Measurements from ENCODE around the gene CYP2S1.

The CYP2S1 gene

DNA sequence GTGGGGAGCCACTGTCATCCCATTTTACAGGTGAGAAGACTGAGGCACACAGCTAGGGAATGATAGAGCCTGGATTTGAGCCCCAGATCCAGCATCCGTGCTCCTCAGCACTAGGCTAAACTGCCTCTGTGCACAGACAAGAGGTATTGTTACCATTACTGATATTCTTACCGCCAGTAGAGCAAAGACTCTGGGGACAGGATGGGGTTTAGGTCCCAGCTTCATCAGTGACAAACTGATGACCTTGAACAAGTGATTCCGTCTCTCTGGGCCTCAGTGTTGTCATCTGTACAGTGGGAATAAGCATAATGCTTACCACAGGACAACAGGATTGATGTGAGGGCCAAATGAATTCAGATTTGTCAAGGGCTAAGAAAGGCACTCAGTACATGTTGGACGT is 42.5 kb downstream of the CYP2S1 start:
- TF ChIP-seq, protein P1, sequence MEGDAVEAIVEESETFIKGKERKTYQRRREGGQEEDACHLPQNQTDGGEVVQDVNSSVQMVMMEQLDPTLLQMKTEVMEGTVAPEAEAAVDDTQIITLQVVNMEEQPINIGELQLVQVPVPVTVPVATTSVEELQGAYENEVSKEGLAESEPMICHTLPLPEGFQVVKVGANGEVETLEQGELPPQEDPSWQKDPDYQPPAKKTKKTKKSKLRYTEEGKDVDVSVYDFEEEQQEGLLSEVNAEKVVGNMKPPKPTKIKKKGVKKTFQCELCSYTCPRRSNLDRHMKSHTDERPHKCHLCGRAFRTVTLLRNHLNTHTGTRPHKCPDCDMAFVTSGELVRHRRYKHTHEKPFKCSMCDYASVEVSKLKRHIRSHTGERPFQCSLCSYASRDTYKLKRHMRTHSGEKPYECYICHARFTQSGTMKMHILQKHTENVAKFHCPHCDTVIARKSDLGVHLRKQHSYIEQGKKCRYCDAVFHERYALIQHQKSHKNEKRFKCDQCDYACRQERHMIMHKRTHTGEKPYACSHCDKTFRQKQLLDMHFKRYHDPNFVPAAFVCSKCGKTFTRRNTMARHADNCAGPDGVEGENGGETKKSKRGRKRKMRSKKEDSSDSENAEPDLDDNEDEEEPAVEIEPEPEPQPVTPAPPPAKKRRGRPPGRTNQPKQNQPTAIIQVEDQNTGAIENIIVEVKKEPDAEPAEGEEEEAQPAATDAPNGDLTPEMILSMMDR (IDR thresholded peaks at IDR 0.05; ENCODE audit: poor library complexity, severe bottlenecking), result no peak
- ATAC-seq (ENCODE audit: low read depth) (no peak), DNase-seq (ENCODE audit: low spot score) (no peak)
- peaks cover 91% of the 10 kb centered on the region for H3K36me3 ChIP-seq (ENCODE audit: low read depth)
- no peak overlapping the region for H3K4me3 ChIP-seq (ENCODE audit: severe bottlenecking)
- no peaks in the 10 kb centered on the region for H3K27me3 ChIP-seq (ENCODE audit: insufficient read depth, poor library complexity, severe bottlenecking)
- no peaks in the 10 kb centered on the region for H3K9me3 ChIP-seq (ENCODE audit: severe bottlenecking)
- H3K27ac ChIP-seq (ENCODE audit: poor library complexity, severe bottlenecking), result no peak overlapping the region
- no peaks in the 10 kb centered on the region for H3K4me1 ChIP-seq (ENCODE audit: insufficient read depth, poor library complexity, severe bottlenecking)

DNA sequence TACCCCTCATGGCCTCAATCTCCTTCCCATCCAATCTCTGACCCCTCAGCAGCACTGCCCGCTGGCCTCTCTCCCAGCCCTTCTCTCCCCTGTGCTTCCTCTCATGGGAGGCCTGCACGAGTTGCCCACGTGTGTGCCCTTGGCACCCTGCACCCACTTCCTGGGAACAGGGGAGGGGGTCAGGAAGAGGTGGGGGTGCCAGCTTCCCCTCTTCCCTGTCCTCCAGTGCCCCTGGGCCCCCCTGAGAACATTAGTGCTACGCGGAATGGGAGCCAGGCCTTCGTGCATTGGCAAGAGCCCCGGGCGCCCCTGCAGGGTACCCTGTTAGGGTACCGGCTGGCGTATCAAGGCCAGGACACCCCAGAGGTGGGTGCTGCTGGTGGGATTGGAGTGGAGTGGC is 45.2 kb downstream of the CYP2S1 start:
- Histone ChIP-seq H3K4me3 (ENCODE audit: severe bottlenecking) (no peak overlapping the region), H3K4me1 (ENCODE audit: insufficient read depth, poor library complexity, severe bottlenecking) (no peaks in the 10 kb centered on the region), H3K9me3 (ENCODE audit: severe bottlenecking) (no peaks in the 10 kb centered on the region), H3K27ac (ENCODE audit: poor library complexity, severe bottlenecking) (no peak overlapping the region), H3K27me3 (ENCODE audit: insufficient read depth, poor library complexity, severe bottlenecking) (no peaks in the 10 kb centered on the region), H3K36me3 (ENCODE audit: low read depth) (peaks cover 92% of the 10 kb centered on the region)
- TF ChIP-seq, protein P1 (IDR thresholded peaks at IDR 0.05; ENCODE audit: poor library complexity, severe bottlenecking), result no peak
- no peak for ATAC-seq (ENCODE audit: low read depth)
- no peak for DNase-seq (ENCODE audit: low spot score)

DNA sequence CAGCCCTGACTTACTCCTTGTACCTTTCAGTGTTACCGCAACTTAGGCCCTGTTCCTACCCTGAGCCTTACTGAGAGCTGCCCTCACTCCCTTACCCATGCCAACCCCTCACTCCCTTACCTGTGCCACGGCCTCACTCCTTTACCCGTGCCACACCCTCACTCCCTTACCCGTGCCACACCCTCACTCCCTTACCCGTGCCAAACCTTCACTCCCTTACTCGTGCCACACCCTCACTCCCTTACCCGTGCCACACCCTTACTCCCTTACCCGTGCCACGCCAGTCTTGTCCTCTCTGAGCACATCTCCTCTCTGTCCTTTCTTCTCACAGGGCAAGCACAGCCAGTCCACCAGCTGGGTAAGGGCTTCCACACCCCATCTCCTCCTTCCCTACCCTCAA is 46.3 kb downstream of the CYP2S1 start:
- H3K36me3 ChIP-seq (ENCODE audit: low read depth), result peaks cover 94% of the 10 kb centered on the region
- no peaks in the 10 kb centered on the region for H3K27me3 ChIP-seq (ENCODE audit: insufficient read depth, poor library complexity, severe bottlenecking)
- H3K4me1 ChIP-seq (ENCODE audit: insufficient read depth, poor library complexity, severe bottlenecking), result no peaks in the 10 kb centered on the region
- no peaks in the 10 kb centered on the region for H3K9me3 ChIP-seq (ENCODE audit: severe bottlenecking)
- DNase-seq (ENCODE audit: low spot score) (no peak), ATAC-seq (ENCODE audit: low read depth) (no peak)
- H3K27ac ChIP-seq (ENCODE audit: poor library complexity, severe bottlenecking), result no peak overlapping the region
- TF ChIP-seq, protein P1 (IDR thresholded peaks at IDR 0.05; ENCODE audit: poor library complexity, severe bottlenecking), result no peak
- H3K4me3 ChIP-seq (ENCODE audit: severe bottlenecking), result no peak overlapping the region

DNA sequence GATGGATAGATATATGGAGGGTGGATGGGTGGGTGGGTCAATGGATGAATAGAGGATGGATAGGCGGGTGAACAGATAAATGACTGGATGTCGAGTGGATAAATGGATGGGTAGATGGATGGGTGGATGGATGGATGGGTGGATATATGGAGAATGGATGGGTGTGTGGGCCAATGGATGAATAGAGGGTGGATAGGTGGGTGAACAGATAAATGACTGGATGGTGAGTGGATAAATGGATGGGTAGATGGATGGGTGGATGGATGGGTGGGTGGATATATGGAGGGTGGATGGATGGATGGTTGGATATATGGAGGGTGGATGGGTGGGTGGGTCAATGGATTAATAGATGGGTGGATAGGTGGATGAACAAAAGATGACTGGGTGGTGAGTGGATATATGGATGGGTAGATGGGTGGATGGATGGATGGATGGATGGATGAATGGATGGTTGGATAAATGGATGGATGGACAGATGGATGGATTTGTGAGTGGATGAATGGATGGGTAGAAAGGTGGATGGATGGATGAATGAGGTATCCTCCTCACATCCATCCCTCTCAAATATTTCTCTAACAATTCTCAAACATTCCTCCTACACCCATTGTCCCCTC is 47.0 kb downstream of the CYP2S1 start:
- no peaks in the 10 kb centered on the region for H3K4me1 ChIP-seq (ENCODE audit: insufficient read depth, poor library complexity, severe bottlenecking)
- H3K27ac ChIP-seq (ENCODE audit: poor library complexity, severe bottlenecking), result no peak overlapping the region
- H3K9me3 ChIP-seq (ENCODE audit: severe bottlenecking), result no peaks in the 10 kb centered on the region
- ATAC-seq (ENCODE audit: low read depth), result no peak
- peaks cover 94% of the 10 kb centered on the region for H3K36me3 ChIP-seq (ENCODE audit: low read depth)
- TF ChIP-seq, protein P1 (IDR thresholded peaks at IDR 0.05; ENCODE audit: poor library complexity, severe bottlenecking), result no peak
- DNase-seq (ENCODE audit: low spot score), result no peak
- no peaks in the 10 kb centered on the region for H3K27me3 ChIP-seq (ENCODE audit: insufficient read depth, poor library complexity, severe bottlenecking)
- H3K4me3 ChIP-seq (ENCODE audit: severe bottlenecking), result no peak overlapping the region

DNA sequence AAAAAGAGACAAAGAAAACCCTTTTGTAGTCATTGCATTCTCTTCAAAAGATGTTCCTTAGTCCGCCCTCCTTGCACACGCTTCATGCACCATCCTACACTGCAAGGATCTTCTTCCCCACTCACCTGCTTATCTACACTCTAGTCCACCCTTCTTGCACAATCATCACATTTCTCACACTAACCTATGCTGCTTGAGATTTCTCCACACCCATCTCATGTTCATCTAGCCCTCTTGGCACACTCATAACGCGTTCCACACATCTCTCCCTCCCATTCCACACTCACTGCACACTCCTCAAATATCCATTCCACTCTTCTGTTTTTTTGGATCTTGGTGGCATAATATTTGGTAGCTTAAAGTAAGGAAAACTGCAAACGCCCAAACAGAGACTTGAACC is 48.8 kb downstream of the CYP2S1 start:
- H3K27me3 ChIP-seq (ENCODE audit: insufficient read depth, poor library complexity, severe bottlenecking), result no peaks in the 10 kb centered on the region
- TF ChIP-seq, protein P1 (IDR thresholded peaks at IDR 0.05; ENCODE audit: poor library complexity, severe bottlenecking), result no peak
- no peak for ATAC-seq (ENCODE audit: low read depth)

More for the DNA sequence above, 48.8 kb downstream of the CYP2S1 start:
- H3K27ac ChIP-seq (ENCODE audit: poor library complexity, severe bottlenecking), result no peak overlapping the region
- DNase-seq (ENCODE audit: low spot score), result no peak
- no peaks in the 10 kb centered on the region for H3K9me3 ChIP-seq (ENCODE audit: severe bottlenecking)
- no peaks in the 10 kb centered on the region for H3K4me1 ChIP-seq (ENCODE audit: insufficient read depth, poor library complexity, severe bottlenecking)
- H3K4me3 ChIP-seq (ENCODE audit: severe bottlenecking), result no peak overlapping the region
- H3K36me3 ChIP-seq (ENCODE audit: low read depth), result peaks cover 100% of the 10 kb centered on the region

All from RWPE2 (cell line).